ENCODE data around the gene PTPRM. TPM values are rescaled to one million over a fixed set of nuclear protein-coding genes. Genes with fewer than 3 reads are reported as not detected.

PTPRM gene
- total and polyA plus RNA-seq, 12 donors, result 31.7 to 116 (median 61.2) TPM

DNA sequence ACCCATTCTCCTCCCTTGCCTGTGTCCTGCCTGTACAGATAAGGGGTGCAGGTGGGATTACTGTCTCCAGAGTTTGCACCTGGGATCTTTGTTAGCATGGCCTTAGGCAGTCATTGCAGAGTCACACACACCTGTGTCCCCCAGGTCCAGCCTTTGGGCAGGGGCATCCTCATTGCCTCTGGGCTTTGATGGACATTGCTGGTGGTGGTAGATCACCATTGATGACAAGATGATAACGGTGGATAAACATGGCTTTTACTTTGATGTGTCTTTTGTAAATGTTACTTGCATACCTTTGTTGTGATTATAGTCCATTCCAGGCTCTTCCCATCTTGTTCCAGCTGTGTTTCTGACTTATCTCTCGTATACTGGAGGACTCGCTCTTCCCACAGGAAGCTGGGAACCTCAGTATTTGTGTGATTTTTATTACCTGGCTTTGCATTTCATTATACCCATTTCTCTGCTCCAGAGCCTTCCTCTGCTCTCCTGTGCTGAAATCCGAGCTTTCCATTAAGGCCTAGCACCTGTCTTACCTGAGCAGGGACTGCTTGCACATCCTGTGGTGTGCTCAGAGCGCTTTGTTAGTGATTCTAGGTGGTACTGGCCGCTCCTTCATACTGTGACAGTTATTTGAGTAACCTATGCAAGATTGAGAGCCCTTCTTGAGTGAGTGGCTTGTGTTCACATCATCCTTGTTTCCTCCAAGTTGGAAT is 79.2 kb downstream of the PTPRM start:
- H3K27ac ChIP-seq, result no peak overlapping the region
- intact Hi-C loops (cut with DNase I), result loop anchor here in 1 of 2 donors (10.0 kb wide), 1 partner anchor 72 kb away; no protein-coding TSS in a partner anchor
- 84 to 92% (median 89%) methylated on average over 6 of the region's 6 CpGs for WGBS, 4 donors
- no peak for DNase-seq
- H3K4me1 ChIP-seq (replicated peaks in 1 of 2), result peaks cover 0 to 7% of the 10 kb centered on the region in 2 donors
- H3K9me3 ChIP-seq (replicated peaks in 1 of 3), result no peaks in the 10 kb centered on the region
- no peak overlapping the region for H3K4me3 ChIP-seq
- no peaks in the 10 kb centered on the region for H3K27me3 ChIP-seq
- TF ChIP-seq, protein P1, sequence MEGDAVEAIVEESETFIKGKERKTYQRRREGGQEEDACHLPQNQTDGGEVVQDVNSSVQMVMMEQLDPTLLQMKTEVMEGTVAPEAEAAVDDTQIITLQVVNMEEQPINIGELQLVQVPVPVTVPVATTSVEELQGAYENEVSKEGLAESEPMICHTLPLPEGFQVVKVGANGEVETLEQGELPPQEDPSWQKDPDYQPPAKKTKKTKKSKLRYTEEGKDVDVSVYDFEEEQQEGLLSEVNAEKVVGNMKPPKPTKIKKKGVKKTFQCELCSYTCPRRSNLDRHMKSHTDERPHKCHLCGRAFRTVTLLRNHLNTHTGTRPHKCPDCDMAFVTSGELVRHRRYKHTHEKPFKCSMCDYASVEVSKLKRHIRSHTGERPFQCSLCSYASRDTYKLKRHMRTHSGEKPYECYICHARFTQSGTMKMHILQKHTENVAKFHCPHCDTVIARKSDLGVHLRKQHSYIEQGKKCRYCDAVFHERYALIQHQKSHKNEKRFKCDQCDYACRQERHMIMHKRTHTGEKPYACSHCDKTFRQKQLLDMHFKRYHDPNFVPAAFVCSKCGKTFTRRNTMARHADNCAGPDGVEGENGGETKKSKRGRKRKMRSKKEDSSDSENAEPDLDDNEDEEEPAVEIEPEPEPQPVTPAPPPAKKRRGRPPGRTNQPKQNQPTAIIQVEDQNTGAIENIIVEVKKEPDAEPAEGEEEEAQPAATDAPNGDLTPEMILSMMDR (IDR thresholded peaks at IDR 0.05), result no peak
- no peak for TF ChIP-seq POLR2A (IDR thresholded peaks at IDR 0.05)
- no peaks in the 10 kb centered on the region for H3K36me3 ChIP-seq (replicated peaks in 1 of 2)

DNA sequence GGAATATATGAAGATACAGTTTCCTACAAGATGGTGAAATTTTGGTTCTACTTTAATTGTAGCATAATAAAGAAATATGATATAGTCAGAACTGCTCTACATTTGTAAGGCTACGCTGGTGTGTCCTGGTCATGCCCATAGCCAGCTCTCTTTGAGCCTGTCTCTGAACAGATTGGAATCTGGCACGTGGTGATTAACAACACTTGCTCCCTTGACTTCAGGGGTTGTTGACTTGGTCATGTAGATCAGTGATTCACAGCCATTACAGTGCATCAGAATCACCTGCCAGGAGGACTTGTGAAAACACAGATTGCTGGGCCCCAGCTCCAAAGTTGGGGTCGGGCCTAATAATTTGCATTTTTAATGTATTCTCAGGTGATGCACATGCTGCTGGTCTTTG is 80.4 kb downstream of the PTPRM start:
- 83 to 85% (median 84%) methylated on average over 3 of the region's 3 CpGs for WGBS, 4 donors
- Histone ChIP-seq H3K4me3 (no peak overlapping the region), H3K27me3 (no peaks in the 10 kb centered on the region), H3K27ac (no peak overlapping the region), H3K9me3 (replicated peaks in 1 of 3) (no peaks in the 10 kb centered on the region), H3K36me3 (replicated peaks in 1 of 2) (no peaks in the 10 kb centered on the region), H3K4me1 (replicated peaks in 1 of 2) (peaks cover 0 to 7% of the 10 kb centered on the region in 2 donors)
- DNase-seq, result no peak
- TF ChIP-seq, protein P1 (IDR thresholded peaks at IDR 0.05), result no peak
- TF ChIP-seq POLR2A (IDR thresholded peaks at IDR 0.05), result no peak
- intact Hi-C loops (cut with DNase I), result loop anchor here in 1 of 2 donors (10.0 kb wide), 1 partner anchor 73 kb away; no protein-coding TSS in a partner anchor

DNA sequence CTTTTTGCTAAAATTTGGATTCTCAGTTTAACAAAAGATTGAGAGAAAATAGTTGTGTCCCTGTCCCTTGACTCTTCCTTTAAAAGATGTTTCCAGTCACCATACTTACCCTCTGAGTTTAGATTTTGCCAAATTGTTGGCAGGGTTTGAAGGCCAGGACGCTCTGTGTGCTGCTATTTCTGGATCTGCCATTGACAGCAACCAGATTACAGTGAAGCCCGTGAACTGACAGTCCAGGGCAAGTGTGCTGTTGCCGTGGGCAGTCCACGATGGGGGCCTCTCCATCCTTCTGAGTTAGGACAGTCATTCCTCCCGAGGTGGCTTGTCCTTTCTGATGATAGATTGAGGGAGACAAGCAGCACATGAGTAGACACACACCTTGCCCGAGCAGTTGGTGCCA is 89.9 kb downstream of the PTPRM start:
- Histone ChIP-seq H3K27me3 (no peaks in the 10 kb centered on the region), H3K4me3 (no peak overlapping the region), H3K36me3 (replicated peaks in 1 of 2) (no peaks in the 10 kb centered on the region), H3K4me1 (replicated peaks in 1 of 2) (peaks cover 0 to 13% of the 10 kb centered on the region in 2 donors), H3K27ac (no peak overlapping the region), H3K9me3 (replicated peaks in 1 of 3) (no peaks in the 10 kb centered on the region)
- TF ChIP-seq, protein P1 (IDR thresholded peaks at IDR 0.05), result no peak
- TF ChIP-seq POLR2A (IDR thresholded peaks at IDR 0.05), result no peak
- peak in 3 of 7 donors; percentile 10 to 46 (median 15) for DNase-seq
- intact Hi-C loops (cut with DNase I), result no loop called here
- 31 to 65% (median 45%) methylated on average over 5 to 6 of the region's 6 CpGs for WGBS, 4 donors

DNA sequence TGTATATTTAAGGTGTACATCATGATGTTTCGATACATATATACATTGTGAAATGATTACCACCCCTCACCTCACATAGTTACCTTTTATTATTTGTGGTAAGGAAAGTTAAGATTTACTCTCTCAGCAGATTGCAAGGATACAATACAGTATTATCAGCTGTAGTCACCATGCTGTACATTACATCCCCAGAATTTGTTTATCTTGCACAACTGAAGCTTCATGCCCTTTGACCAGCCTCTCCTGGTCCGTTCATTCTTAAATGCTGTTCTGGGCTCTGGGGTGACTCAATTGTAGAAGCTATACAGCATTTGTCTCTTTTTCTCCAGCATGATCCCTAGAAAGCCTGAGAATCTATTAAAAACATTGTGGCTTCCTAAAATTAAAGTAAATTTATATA is 90.8 kb downstream of the PTPRM start:
- no peaks in the 10 kb centered on the region for H3K9me3 ChIP-seq (replicated peaks in 1 of 3)
- WGBS, 4 donors, result 90 to 94% (median 92%) methylated on average over 2 of the region's 2 CpGs
- no peak for DNase-seq
- intact Hi-C loops (cut with DNase I), result no loop called here
- H3K4me1 ChIP-seq (replicated peaks in 1 of 2), result peaks cover 0 to 13% of the 10 kb centered on the region in 2 donors
- no peaks in the 10 kb centered on the region for H3K27me3 ChIP-seq
- no peak overlapping the region for H3K27ac ChIP-seq
- no peak overlapping the region for H3K4me3 ChIP-seq
- TF ChIP-seq, protein P1 (IDR thresholded peaks at IDR 0.05), result no peak
- TF ChIP-seq POLR2A (IDR thresholded peaks at IDR 0.05), result no peak
- no peaks in the 10 kb centered on the region for H3K36me3 ChIP-seq (replicated peaks in 1 of 2)
